Activated naive CD4-positive, alpha-beta T cell treated with anti-CD3 and anti-CD28 coated beads, Interleukin-2, amount 10 ng/mL, durations not matched to agents 7 days and 5 days (primary cell): ENCODE measurements around the gene CCDC32.

ENCODE experiments used
- CTCF ChIA-PET: fragments of 350-600 bp; sonication (Branson Sonifier 250); formaldehyde crosslinking; loops from one replicate; lab custom pipeline; 2021; ENCODE audit warnings: antibody characterized with exemption; lab: Charles Lee
- DNase-seq: peaks from one replicate; pipeline ENCODE4 v3.0.0-alpha.2; 2020
- H3K27ac Mint-ChIP-seq: one replicate; pipeline ENCODE4 v1.8.0; 2021; ENCODE audit warnings: mild to moderate bottlenecking, moderate library complexity, mixed read lengths
- H3K27me3 Mint-ChIP-seq: one replicate; pipeline ENCODE4 v1.8.0; 2021; ENCODE audit warnings: mild to moderate bottlenecking, mixed read lengths
- H3K36me3 Mint-ChIP-seq: one replicate; pipeline ENCODE4 v1.8.0; 2021; ENCODE audit warnings: mixed read lengths
- H3K4me1 Mint-ChIP-seq: one replicate; pipeline ENCODE4 v1.8.0; 2021; ENCODE audit warnings: mixed read lengths
- H3K4me3 Mint-ChIP-seq: one replicate; pipeline ENCODE4 v1.8.0; 2021; ENCODE audit warnings: mild to moderate bottlenecking, moderate library complexity, mixed read lengths
- H3K9me3 Mint-ChIP-seq: one replicate; pipeline ENCODE4 v1.8.0; 2021; ENCODE audit warnings: mixed read lengths

The CCDC32 gene

GRCh38 chr15:40555876-40556275, 9.0 kb downstream of the CCDC32 start:
- CTCF ChIA-PET: no interaction called here
- no peak for DNase-seq
- H3K4me1 Mint-ChIP-seq: peaks cover 14% of the 10 kb centered on the region
- no peaks in the 10 kb centered on the region for H3K27me3 Mint-ChIP-seq
- H3K36me3 Mint-ChIP-seq: peaks cover 48% of the 10 kb centered on the region
- H3K27ac Mint-ChIP-seq: no peak overlapping the region
- no peaks in the 10 kb centered on the region for H3K9me3 Mint-ChIP-seq
- H3K4me3 Mint-ChIP-seq: no peak overlapping the region

GRCh38 chr15:40554161-40554525, 10.7 kb downstream of the CCDC32 start:
- Mint-ChIP-seq H3K36me3 (peaks cover 49% of the 10 kb centered on the region), H3K9me3 (no peaks in the 10 kb centered on the region)

GRCh38 chr15:40550341-40551037, 14.4 kb downstream of the CCDC32 start:
- CTCF ChIA-PET: interaction anchor here (0.7 kb wide), 1 partner anchor 151 kb away, joined by 3 read pairs; no protein-coding TSS in a partner anchor
- DNase-seq: no peak
- Mint-ChIP-seq H3K4me1 (no peaks in the 10 kb centered on the region), H3K9me3 (no peaks in the 10 kb centered on the region), H3K4me3 (no peak overlapping the region), H3K27me3 (no peaks in the 10 kb centered on the region), H3K27ac (no peak overlapping the region), H3K36me3 (peaks cover 30% of the 10 kb centered on the region)

More at GRCh38 chr15:40554161-40554525, 10.7 kb downstream of the CCDC32 start:
- CTCF ChIA-PET: no interaction called here
- H3K27ac Mint-ChIP-seq: no peak overlapping the region
- H3K4me3 Mint-ChIP-seq: no peak overlapping the region
- no peak for DNase-seq
- H3K27me3 Mint-ChIP-seq: no peaks in the 10 kb centered on the region
- peaks cover 4% of the 10 kb centered on the region for H3K4me1 Mint-ChIP-seq

GRCh38 chr15:40549894-40550293, 14.9 kb downstream of the CCDC32 start:
- Mint-ChIP-seq H3K27ac (no peak overlapping the region), H3K27me3 (no peaks in the 10 kb centered on the region), H3K36me3 (peaks cover 24% of the 10 kb centered on the region), H3K4me1 (no peaks in the 10 kb centered on the region), H3K4me3 (no peak overlapping the region), H3K9me3 (no peaks in the 10 kb centered on the region)
- CTCF ChIA-PET: no interaction called here
- no peak for DNase-seq

GRCh38 chr15:40548610-40549009, 16.2 kb downstream of the CCDC32 start:
- H3K27ac Mint-ChIP-seq: no peak overlapping the region

GRCh38 chr15:40545457-40545856, 19.4 kb downstream of the CCDC32 start:
- no peak overlapping the region for H3K27ac Mint-ChIP-seq

More at GRCh38 chr15:40548610-40549009, 16.2 kb downstream of the CCDC32 start:
- no peak for DNase-seq
- peaks cover 19% of the 10 kb centered on the region for H3K36me3 Mint-ChIP-seq
- peaks cover 4% of the 10 kb centered on the region for H3K4me1 Mint-ChIP-seq
- CTCF ChIA-PET: no interaction called here
- no peaks in the 10 kb centered on the region for H3K9me3 Mint-ChIP-seq
- no peaks in the 10 kb centered on the region for H3K27me3 Mint-ChIP-seq
- H3K4me3 Mint-ChIP-seq: no peak overlapping the region

GRCh38 chr15:40543631-40544294, 21.1 kb downstream of the CCDC32 start:
- CTCF ChIA-PET: no interaction called here
- DNase-seq: no peak
- H3K27me3 Mint-ChIP-seq: no peaks in the 10 kb centered on the region
- H3K4me1 Mint-ChIP-seq: peaks cover 4% of the 10 kb centered on the region
- H3K36me3 Mint-ChIP-seq: no peaks in the 10 kb centered on the region
- no peak overlapping the region for H3K4me3 Mint-ChIP-seq
- H3K9me3 Mint-ChIP-seq: no peaks in the 10 kb centered on the region
- H3K27ac Mint-ChIP-seq: no peak overlapping the region

More at GRCh38 chr15:40545457-40545856, 19.4 kb downstream of the CCDC32 start:
- H3K36me3 Mint-ChIP-seq: peaks cover 9% of the 10 kb centered on the region
- CTCF ChIA-PET: no interaction called here
- no peak overlapping the region for H3K4me3 Mint-ChIP-seq
- H3K27me3 Mint-ChIP-seq: no peaks in the 10 kb centered on the region
- no peak for DNase-seq
- no peaks in the 10 kb centered on the region for H3K9me3 Mint-ChIP-seq
- H3K4me1 Mint-ChIP-seq: peaks cover 4% of the 10 kb centered on the region

GRCh38 chr15:40543082-40543481, 21.8 kb downstream of the CCDC32 start:
- no peaks in the 10 kb centered on the region for H3K9me3 Mint-ChIP-seq
- H3K27ac Mint-ChIP-seq: no peak overlapping the region
- no peaks in the 10 kb centered on the region for H3K27me3 Mint-ChIP-seq
- no peak overlapping the region for H3K4me3 Mint-ChIP-seq
- CTCF ChIA-PET: no interaction called here
- no peaks in the 10 kb centered on the region for H3K36me3 Mint-ChIP-seq
- no peak for DNase-seq
- H3K4me1 Mint-ChIP-seq: peaks cover 4% of the 10 kb centered on the region

- CTCF ChIA-PET: no interaction called here
- H3K36me3 Mint-ChIP-seq: no peaks in the 10 kb centered on the region
- no peaks in the 10 kb centered on the region for H3K9me3 Mint-ChIP-seq
- peak overlapping the region; percentile 68 for H3K27ac Mint-ChIP-seq
- H3K27me3 Mint-ChIP-seq: no peaks in the 10 kb centered on the region
- no peak for DNase-seq
- peaks cover 3% of the 10 kb centered on the region for H3K4me1 Mint-ChIP-seq
- no peak overlapping the region for H3K4me3 Mint-ChIP-seq
Observed at GRCh38 chr15:40538976-40539375, 25.9 kb downstream of the CCDC32 start.

- DNase-seq: no peak
- Mint-ChIP-seq H3K27me3 (no peaks in the 10 kb centered on the region), H3K4me1 (no peaks in the 10 kb centered on the region), H3K36me3 (no peaks in the 10 kb centered on the region), H3K9me3 (no peaks in the 10 kb centered on the region), H3K27ac (no peak overlapping the region), H3K4me3 (no peak overlapping the region)
- CTCF ChIA-PET: no interaction called here
Observed at GRCh38 chr15:40536501-40536900, 28.3 kb downstream of the CCDC32 start.

GRCh38 chr15:40534371-40534770, 30.5 kb downstream of the CCDC32 start:
- Mint-ChIP-seq H3K36me3 (no peaks in the 10 kb centered on the region), H3K27me3 (no peaks in the 10 kb centered on the region), H3K9me3 (no peaks in the 10 kb centered on the region), H3K4me3 (no peak overlapping the region), H3K4me1 (no peaks in the 10 kb centered on the region), H3K27ac (no peak overlapping the region)
- CTCF ChIA-PET: interaction anchor here (0.8 kb wide), 1 partner anchor 28 kb away, joined by 3 read pairs; no protein-coding TSS in a partner anchor
- no peak for DNase-seq

GRCh38 chr15:40533763-40534364, 31.0 kb downstream of the CCDC32 start:
- no peak overlapping the region for H3K4me3 Mint-ChIP-seq
- no peak for DNase-seq
- H3K36me3 Mint-ChIP-seq: no peaks in the 10 kb centered on the region
- H3K4me1 Mint-ChIP-seq: no peaks in the 10 kb centered on the region
- CTCF ChIA-PET: interaction anchor here (0.8 kb wide), 1 partner anchor 27 kb away, joined by 3 read pairs; no protein-coding TSS in a partner anchor
- no peaks in the 10 kb centered on the region for H3K27me3 Mint-ChIP-seq
- H3K9me3 Mint-ChIP-seq: no peaks in the 10 kb centered on the region
- no peak overlapping the region for H3K27ac Mint-ChIP-seq

GRCh38 chr15:40528801-40529200, 36.0 kb downstream of the CCDC32 start:
- CTCF ChIA-PET: no interaction called here
- no peak overlapping the region for H3K4me3 Mint-ChIP-seq
- DNase-seq: no peak
- H3K4me1 Mint-ChIP-seq: no peaks in the 10 kb centered on the region
- H3K27me3 Mint-ChIP-seq: no peaks in the 10 kb centered on the region
- H3K27ac Mint-ChIP-seq: no peak overlapping the region
- H3K36me3 Mint-ChIP-seq: no peaks in the 10 kb centered on the region
- no peaks in the 10 kb centered on the region for H3K9me3 Mint-ChIP-seq

- H3K4me3 Mint-ChIP-seq: no peak overlapping the region
- H3K9me3 Mint-ChIP-seq: no peaks in the 10 kb centered on the region
- no peak for DNase-seq
- H3K4me1 Mint-ChIP-seq: no peaks in the 10 kb centered on the region
- no peaks in the 10 kb centered on the region for H3K36me3 Mint-ChIP-seq
- CTCF ChIA-PET: no interaction called here
- H3K27me3 Mint-ChIP-seq: peaks cover 6% of the 10 kb centered on the region
- H3K27ac Mint-ChIP-seq: no peak overlapping the region
Observed at GRCh38 chr15:40525855-40526254, 39.0 kb downstream of the CCDC32 start.
